Stimulated activated CD8-positive, alpha-beta memory T cell treated with anti-CD3 and anti-CD28 coated beads, Interleukin-2, amount 100 ng/mL, for 48 hours (primary cell): ENCODE measurements around the gene SLC44A5.
"Not testable (repeated sequence)": the region's sequence is repeated elsewhere in the genome, so short reads cannot be mapped to it uniquely, and the experiment has no call there.

Source experiments
- DNase-seq, 2 donors: peaks; one replicate each; pipeline ENCODE4 v3.0.0-alpha.2; 2020; ENCODE audit warnings: low read depth in 2 of 2

SLC44A5 gene

GRCh38 chr1:75521658-75522057 lies 89.3 kb downstream of the SLC44A5 start:
- DNase-seq, result no peak

DNA sequence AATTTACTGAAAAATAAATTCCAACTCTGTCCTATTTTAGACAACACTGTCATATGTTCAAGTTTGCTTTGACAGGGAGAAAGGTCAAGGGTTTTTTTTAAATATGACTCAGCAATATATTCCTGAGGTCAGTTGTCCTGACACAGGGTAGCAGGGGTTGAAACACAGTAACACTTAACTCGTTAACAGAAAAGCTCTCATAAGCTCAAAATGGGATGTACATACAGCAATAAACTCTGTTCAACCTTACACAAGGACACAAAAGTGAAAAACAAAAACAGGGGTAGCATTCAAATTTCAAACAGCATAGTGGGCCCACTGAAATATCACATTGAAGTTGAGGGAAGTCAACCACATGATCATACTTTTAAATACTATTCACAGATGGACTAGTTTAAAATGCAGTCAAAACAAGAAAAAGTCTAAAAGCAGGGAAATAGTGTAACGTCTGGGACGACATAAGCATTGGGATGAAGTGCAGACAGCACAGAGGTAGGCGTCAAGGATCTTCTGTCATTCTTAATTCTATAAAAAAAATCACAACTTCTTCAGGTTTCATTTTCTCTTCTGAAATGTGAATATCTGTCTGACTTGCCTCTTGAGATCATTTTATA lies 89.9 kb downstream of the SLC44A5 start:
- DNase-seq, result no peak

GRCh38 chr1:75519651-75520427 lies 91.1 kb downstream of the SLC44A5 start:
- no peak for DNase-seq

- DNase-seq, result no peak
These were observed 92.2 kb downstream of the SLC44A5 start for GRCh38 chr1:75518686-75519085.

- no peak for DNase-seq
These were observed 96.6 kb downstream of the SLC44A5 start for GRCh38 chr1:75514270-75514669.

DNA sequence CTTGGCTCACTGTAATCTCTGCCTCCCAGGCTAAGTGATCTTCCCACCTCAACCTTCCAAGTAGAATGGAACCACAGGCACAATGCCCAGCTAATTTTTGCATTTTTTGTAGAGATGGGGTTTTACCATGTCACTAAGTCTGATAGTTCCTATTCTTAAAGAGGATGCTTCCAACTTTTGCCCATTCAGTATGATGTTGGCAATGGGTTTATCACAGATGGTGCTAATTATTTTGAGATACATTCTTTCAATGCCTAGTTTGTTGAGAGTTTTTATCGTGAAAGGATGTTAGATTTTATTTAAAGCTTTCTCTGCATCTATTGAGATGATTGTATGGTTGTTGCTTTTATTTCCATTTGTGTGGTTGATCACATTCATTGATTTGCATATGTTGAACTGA lies 103.9 kb downstream of the SLC44A5 start:
- no peak for DNase-seq

- no peak for DNase-seq
These were observed 107.5 kb downstream of the SLC44A5 start for GRCh38 chr1:75503221-75503974.

DNA sequence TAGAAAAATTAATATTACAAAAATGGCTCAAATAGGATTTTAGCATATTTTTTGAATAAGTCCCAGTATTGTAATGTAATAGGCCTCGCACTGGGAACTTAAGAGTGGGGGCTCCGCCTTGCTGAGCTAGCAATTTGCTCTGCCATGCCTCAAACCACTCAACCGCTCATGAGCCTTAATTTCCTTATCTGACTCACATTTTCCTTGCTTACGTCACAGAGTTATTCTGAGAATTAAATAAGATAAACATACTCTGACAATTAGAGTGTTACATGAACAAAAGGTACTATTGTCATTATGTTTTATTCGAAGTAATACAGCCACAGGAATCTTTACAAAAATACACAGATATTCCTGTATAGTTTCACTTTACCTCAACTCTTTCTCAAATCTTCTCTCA lies 108.1 kb downstream of the SLC44A5 start:
- DNase-seq, result no peak

DNA sequence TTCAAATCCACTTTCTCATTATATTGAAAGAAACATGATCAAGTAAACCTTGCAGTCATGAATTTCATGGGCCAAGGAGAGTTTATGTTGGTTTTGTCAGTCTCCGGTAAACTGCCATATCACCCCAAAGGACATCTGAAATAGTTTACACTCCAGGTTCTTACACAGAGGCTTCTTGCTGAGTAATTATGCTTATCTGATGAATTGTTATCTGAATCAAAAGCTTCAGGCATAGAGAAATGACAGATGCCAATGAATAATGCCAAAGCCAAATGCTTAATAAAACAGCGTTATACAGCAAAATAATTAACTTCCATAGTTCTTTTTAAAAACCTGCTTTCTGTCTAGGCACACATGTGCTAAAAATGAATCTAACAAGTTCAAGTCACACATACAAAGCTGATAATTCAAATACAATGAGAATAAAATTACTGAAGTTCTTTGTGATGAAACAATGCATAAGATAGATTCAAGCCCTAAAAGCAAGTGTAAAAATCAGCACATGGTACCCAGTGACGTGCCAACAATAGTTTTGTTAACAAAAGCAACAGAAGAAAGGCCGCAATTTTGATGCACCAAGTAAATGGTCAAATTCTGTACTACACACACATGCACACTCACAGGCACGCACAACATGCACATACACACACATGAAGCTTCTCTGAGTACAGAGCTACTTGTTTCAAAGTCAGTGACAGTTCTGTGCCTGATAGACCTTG lies 109.2 kb downstream of the SLC44A5 start:
- DNase-seq, result no peak

- no peak for DNase-seq
These were observed 118.9 kb downstream of the SLC44A5 start for GRCh38 chr1:75492011-75492410.

DNA sequence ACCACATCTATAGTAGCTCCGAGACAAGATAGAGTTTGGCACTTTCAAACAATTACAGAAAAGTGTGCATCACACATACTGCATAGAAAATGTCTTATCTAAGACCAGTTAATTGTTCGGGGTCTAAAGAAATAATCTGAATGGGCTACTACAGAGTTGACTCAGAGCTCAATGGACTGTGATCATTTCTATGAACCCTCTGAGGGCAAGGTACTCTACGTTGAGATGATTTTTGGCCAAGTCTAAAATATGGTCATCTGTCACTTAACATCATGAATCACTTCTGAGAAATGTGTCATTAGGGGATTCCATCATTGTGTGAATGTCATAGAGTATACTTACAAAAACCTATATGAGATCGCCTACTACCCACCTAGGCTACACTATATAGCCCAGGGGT lies 123.5 kb downstream of the SLC44A5 start:
- DNase-seq, result no peak

DNA sequence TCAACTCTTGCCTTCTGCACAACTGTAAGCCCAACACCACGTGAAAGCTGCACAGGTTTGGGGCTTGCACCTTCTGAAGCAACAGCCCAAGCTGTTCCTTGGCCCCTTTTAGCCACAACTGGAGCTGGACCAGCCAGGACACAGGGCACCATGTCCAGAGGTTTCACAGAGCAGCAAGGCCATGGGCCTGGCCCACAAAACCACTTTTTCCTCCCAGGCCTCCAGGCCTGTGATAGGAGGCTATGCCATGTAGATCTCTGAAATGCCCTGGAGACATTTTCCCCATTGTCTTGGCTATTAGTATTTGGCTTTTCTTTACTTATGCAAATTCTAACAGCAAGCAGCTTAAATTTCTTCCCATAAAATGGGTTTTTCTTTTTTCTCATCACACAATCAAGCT lies 126.1 kb downstream of the SLC44A5 start:
- no peak for DNase-seq

DNA sequence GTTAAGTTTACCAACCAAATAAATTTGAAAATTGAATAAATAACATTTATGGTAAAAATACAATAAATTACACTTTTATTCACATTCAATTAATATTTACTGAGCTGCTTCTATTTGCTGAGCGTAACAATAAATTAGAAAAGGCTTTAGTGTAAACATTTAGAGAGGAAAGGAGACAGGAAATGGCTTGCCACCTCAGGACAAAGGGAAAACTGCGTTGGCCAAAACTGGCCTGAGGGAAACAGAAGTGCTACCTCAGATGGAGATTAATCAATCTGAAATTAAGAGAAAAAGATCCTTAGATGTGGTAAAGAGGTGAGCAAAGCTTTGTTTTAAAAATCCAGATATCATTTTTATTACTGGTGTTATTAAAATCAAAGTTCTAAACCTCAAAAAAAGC lies 128.0 kb downstream of the SLC44A5 start:
- DNase-seq, result no peak

GRCh38 chr1:75476486-75476885 lies 134.4 kb downstream of the SLC44A5 start:
- not testable (repeated sequence) for DNase-seq

DNA sequence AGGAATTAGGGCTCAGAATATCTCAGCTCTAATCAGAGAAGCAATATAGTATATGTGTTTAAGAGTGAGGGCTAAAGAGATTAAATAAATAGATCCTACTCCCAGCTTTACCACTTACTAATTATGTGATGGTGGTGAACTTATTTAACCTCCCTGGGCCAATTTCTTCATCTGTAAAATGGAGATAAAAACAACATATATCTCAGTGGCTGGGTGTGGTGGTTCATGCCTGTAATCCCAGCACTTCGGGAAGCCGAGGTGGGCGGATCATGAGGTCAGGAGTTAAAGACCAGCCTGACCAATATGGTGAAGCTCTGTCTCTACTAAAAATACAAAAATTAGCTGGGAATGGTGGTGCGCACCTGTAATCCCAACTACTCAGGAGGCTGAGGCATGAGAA lies 135.2 kb downstream of the SLC44A5 start:
- no peak for DNase-seq

- DNase-seq, result no peak
These were observed 137.8 kb downstream of the SLC44A5 start for GRCh38 chr1:75472971-75473603.

DNA sequence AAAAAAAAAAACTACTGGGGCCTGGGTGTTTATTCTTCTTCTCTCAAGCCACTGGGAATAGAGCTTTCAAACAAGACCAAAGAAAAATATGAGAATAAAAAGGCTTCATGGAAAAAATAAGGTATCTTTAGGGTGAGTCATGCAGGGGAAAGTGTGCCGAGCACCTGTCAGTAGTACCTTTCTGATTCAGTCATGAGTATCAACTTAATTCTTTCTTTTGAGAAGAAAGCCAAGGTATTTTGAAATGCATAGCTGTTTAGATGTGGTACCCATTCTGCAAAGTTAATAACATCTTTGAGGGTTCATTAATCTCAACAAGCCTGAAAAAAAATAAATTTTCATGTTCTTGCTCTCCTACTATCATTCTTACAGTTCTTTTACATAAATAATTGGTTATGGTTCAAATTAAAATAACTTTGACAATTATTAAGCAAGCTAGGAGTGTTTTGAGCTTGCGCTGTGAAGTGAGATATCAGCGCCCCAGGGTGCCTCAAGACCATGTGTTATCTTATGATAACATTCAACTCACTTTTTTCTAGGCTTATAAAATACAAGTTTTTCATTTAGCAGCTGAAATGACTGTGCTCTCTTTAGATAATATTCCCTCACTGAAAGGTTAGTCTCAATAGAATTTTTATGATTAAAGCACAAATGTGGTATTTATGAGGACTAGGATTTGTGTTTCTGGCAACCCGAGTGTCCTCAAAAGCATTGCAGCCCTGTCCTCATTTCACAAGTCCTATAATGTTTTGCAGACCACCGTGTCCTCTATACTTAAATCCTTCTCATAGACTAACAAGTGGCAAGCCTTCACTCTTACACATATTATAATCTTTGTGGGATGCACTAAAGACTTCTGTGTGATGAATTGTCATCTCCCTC lies 138.6 kb downstream of the SLC44A5 start:
- no peak for DNase-seq

GRCh38 chr1:75471252-75471651 lies 139.7 kb downstream of the SLC44A5 start:
- no peak for DNase-seq

- no peak for DNase-seq
These were observed 140.5 kb downstream of the SLC44A5 start for GRCh38 chr1:75470448-75470847.

DNA sequence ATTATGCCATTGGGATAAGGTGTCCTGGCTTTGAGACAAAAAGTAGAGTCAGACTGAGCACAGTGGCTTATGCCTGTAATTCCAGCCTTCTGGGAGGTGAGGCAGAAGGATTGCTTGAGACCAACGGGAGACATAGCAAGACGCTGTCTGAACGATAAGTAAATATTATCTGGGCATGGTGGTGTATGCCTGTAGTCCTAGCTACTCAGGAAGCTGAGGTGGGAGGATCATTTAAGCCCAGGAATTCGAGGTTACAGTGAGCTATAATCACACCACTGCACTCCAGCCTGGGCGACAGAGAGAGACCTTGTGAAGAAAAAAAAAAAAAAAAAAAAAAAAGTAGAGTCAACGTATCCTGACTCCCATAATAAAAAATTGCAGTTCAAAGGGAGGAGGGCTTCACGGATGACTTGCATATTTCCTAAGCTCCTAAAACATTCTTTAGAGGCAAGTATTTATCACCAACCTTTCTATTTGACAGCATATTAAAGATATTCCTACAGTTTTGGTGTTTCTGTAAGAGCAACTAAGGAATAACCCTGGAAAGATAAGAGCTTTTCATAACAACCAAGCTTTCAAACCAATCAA lies 141.2 kb downstream of the SLC44A5 start:
- no peak for DNase-seq
